Endothelial cell of umbilical vein (primary cell): Measurements from ENCODE around the gene HBM. TPM values are rescaled to one million over a fixed set of nuclear protein-coding genes. Genes with fewer than 3 reads are reported as not detected.
A peak's percentile ranks its signal among the peaks of the same experiment; 100 is the strongest.

ENCODE experiments used
- BruUV-seq: library from RNA; stranded (reverse); fragments of 400-500 nt; replicated peaks from 2 replicates; lab custom pipeline; 2021; lab: Mats Ljungman, UMichigan
- CTCF ChIA-PET: fragments of 300-600, 350-600 bp; sonication (Branson Sonifier 250); formaldehyde crosslinking; loops from one replicate; lab custom pipeline; 2021; ENCODE audit warnings: antibody characterized with exemption, inconsistent platforms; lab: Charles Lee
- POLR2A ChIA-PET: fragments of 300-600, 350-600 bp; sonication (Branson Sonifier 250); formaldehyde crosslinking; loops from one replicate; lab custom pipeline; 2021; ENCODE audit warnings: antibody characterized with exemption, inconsistent platforms; lab: Charles Lee
- DNase-seq: peaks from one replicate; pipeline ENCODE4 v3.0.0-alpha.2; 2011; ENCODE audit warnings: low read depth, low spot score
- FAIRE-seq: peaks from 2 replicates; lab custom pipeline; 2011; peaks lifted over from hg19 to GRCh38; lab: Jason Lieb, UNC
- H2AFZ ChIP-seq: 2 replicates; pipeline ENCODE4 v1.6.0; 2012; ENCODE audit warnings: low read depth, low read length, control low read depth, inconsistent platforms
- H3K27ac ChIP-seq: 2 replicates; pipeline ENCODE4 v1.5.1; 2011; ENCODE audit warnings: low read depth, mild to moderate bottlenecking, control low read depth, low read length, moderate library complexity; ENCODE audit not compliant: insufficient read depth
- H3K27me3 ChIP-seq, 2 experiments: 2 replicates each; pipeline versions ENCODE4 v1.6.0 to v1.6.1; 2011; ENCODE audit warnings: low read length in 2 of 2, mixed read lengths in 1 of 2; ENCODE audit not compliant: control insufficient read depth in 2 of 2, insufficient read depth in 2 of 2
- H3K36me3 ChIP-seq, 2 experiments: 2 replicates in 1 of 2; 3 replicates in 1 of 2; pipeline ENCODE4 v1.5.1; 2011; ENCODE audit warnings: low read length in 2 of 2, mild to moderate bottlenecking in 1 of 2, moderate library complexity in 1 of 2; ENCODE audit not compliant: control insufficient read depth in 2 of 2, insufficient read depth in 2 of 2; ENCODE audit errors: extremely low read depth in 1 of 2
- H3K4me1 ChIP-seq: 3 replicates; pipeline ENCODE4 v1.5.1; 2011; ENCODE audit warnings: mild to moderate bottlenecking, low read length; ENCODE audit not compliant: control insufficient read depth, insufficient read depth; ENCODE audit errors: extremely low read depth
- H3K4me2 ChIP-seq: 2 replicates; pipeline ENCODE4 v1.6.1; 2011; ENCODE audit warnings: low read length, control low read depth, mixed read lengths; ENCODE audit not compliant: insufficient read depth
- H3K4me3 ChIP-seq, 3 experiments: fragments of 200-600 bp in 1 of 3; sonication (generic), shearing (Covaris generic) in 1 of 3; replicated peaks in 1 of 3; 2 replicates each; pipeline ENCODE4 v1.5.1; 2011 to 2016; ENCODE audit warnings: control low read depth in 3 of 3, low read length in 3 of 3, mild to moderate bottlenecking in 2 of 3, inconsistent platforms in 1 of 3, low read depth in 1 of 3, moderate library complexity in 1 of 3; ENCODE audit not compliant: insufficient read depth in 1 of 3
- H3K79me2 ChIP-seq: 2 replicates; pipeline ENCODE4 v1.6.0; 2012; ENCODE audit warnings: low read length, inconsistent platforms; ENCODE audit not compliant: control insufficient read depth, insufficient read depth
- H3K9ac ChIP-seq: replicated peaks from 2 replicates; pipeline ENCODE3; 2011; ENCODE audit warnings: low read length, control low read depth; ENCODE audit not compliant: insufficient read depth; ENCODE audit errors: extremely low read depth
- H3K9me1 ChIP-seq: replicated peaks from 3 replicates; pipeline ENCODE4 v1.6.0; 2011; ENCODE audit warnings: mild to moderate bottlenecking, low read length; ENCODE audit not compliant: control insufficient read depth, insufficient read depth; ENCODE audit errors: extremely low read depth
- H3K9me3 ChIP-seq: replicated peaks from 2 replicates; pipeline ENCODE4 v1.5.1; 2012; ENCODE audit warnings: low read length, inconsistent platforms; ENCODE audit not compliant: control insufficient read depth, insufficient read depth
- H4K20me1 ChIP-seq: replicated peaks from 2 replicates; pipeline ENCODE3; 2011; ENCODE audit warnings: mild to moderate bottlenecking, low read length; ENCODE audit not compliant: control insufficient read depth, insufficient read depth; ENCODE audit errors: extremely low read depth
- FOS ChIP-seq: IDR thresholded peaks from 2 replicates; pipeline ENCODE4 v1.6.1; 2011; ENCODE audit warnings: mild to moderate bottlenecking, low read length, moderate library complexity, borderline replicate concordance; ENCODE audit not compliant: insufficient read depth
- GATA2 ChIP-seq: IDR thresholded peaks from 2 replicates; pipeline ENCODE4 v1.7.0; 2011; ENCODE audit warnings: low read depth, mild to moderate bottlenecking, moderate library complexity, mixed read lengths, low read length; ENCODE audit not compliant: insufficient read length, insufficient read depth
- MYC ChIP-seq: IDR thresholded peaks from one replicate; pipeline ENCODE4 v1.6.1; 2011; ENCODE audit warnings: mild to moderate bottlenecking, low read depth, low read length
- POLR2AphosphoS5 ChIP-seq: IDR thresholded peaks from 2 replicates; pipeline ENCODE4 v1.6.1; 2012; ENCODE audit warnings: low read depth, mild to moderate bottlenecking, control low read depth, low read length, moderate library complexity; ENCODE audit not compliant: insufficient read depth
- dilution Hi-C: fragments of 300-500 bp; cut with MboI; formaldehyde crosslinking; loops from one replicate; pipeline ENCODE4 v1.15.0; 2019; ENCODE audit warnings: low sequenced_read_pairs; ENCODE audit not compliant: extremely low pct_ligation_motif_present
- intact Hi-C: fragments of 100-400 bp; cut with micrococcal nuclease; formaldehyde crosslinking; loops from one replicate; pipeline ENCODE4 v1.10.0; 2022
- polyA plus RNA-seq, 4 experiments: library from polyadenylated mRNA; depleted of rRNA in 3 of 4; stranded (reverse) in 3 of 4; unstranded in 1 of 4; fragments of >200 nt; gene quantifications; 2 replicates each; pipeline versions ENCODE4 v1.2.1 to v1.2.3, GENCODE V29; 2011 to 2012; ENCODE audit warnings: missing spikeins in 1 of 4
- total RNA-seq: library from RNA; stranded (reverse); gene quantifications from 2 replicates; pipeline ENCODE4 v1.2.3, GENCODE V29; 2021
- TF ChIP-seq, protein P1 (sequence below), 2 donors: IDR thresholded peaks; 1 replicate in 1 of 2; 2 replicates in 1 of 2; pipeline ENCODE4 v1.5.1; 2011; ENCODE audit warnings: low read length in 2 of 2, mild to moderate bottlenecking in 2 of 2, moderate library complexity in 2 of 2, control low read depth in 1 of 2, inconsistent platforms in 1 of 2, low read depth in 1 of 2; ENCODE audit not compliant: insufficient read depth in 1 of 2; ENCODE audit errors: extremely low read depth in 1 of 2

Gene HBM
- total and polyA plus RNA-seq, 2 donors (not counting 3 experiments of a cell fraction or from before 2014, with no cell fraction given): not detected

DNA sequence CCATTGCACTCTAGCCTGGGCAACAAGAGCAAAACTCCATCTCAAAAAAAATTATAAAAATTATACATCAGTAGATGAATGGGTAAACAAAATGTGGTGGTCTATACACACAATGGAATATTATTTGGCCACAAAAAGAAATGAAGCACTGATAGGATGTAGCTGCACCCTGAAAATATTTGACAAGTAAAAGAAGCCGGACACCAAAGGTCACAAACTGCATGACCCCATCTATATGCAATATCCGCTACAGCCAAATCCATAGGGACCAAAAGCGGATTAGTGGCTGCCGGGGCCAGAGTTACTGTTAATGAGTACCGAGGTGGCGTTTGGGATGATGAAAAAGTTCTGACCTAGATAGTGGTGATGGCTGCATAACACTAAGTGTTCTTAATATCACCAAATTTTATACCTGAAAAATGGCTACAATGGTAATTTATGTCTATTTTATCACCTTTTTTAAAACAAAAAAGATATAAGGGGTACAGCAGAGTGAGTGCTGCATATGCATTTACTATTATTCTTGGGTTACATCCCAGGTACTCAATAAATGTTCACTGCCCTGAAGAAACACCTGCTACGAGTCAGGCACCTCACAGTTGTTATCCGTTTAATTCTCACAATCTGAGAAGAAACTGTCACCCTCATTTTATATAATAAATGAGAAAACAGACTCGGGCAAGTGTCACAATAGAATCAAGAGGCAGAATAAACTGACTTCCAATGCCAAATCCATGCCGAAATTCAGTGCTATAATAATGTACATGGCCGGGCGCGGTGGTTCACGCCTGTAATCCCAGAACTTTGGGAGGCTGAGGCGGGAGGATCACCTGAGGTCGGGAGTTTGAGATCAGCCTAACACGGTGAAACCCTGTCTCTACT is 13.7 kb downstream of the HBM start:
- CTCF ChIA-PET: interaction anchor here (1.2 to 3.3 kb wide), 8 partner anchors 8 to 184 kb away, joined by 4 to 61 read pairs (median 12); no protein-coding TSS in a partner anchor
- H3K9me1 ChIP-seq: no peaks in the 10 kb centered on the region
- no peaks in the 10 kb centered on the region for H3K36me3 ChIP-seq
- dilution Hi-C loops: no loop called here
- peaks cover 31 to 36% of the 10 kb centered on the region in 2 experiments for H3K27me3 ChIP-seq
- POLR2A ChIA-PET: interaction anchor here (1.4 kb wide), 1 partner anchor 72 kb away, joined by 3 read pairs; no protein-coding TSS in a partner anchor
- no peak overlapping the region for H3K27ac ChIP-seq
- no peaks in the 10 kb centered on the region for H4K20me1 ChIP-seq
- H3K9me3 ChIP-seq: no peaks in the 10 kb centered on the region
- H2AFZ ChIP-seq: no peak overlapping the region
- TF ChIP-seq GATA2: no peak
- no peak for TF ChIP-seq POLR2AphosphoS5
- no peak for TF ChIP-seq FOS
- no peak for TF ChIP-seq MYC
- TF ChIP-seq, protein P1, sequence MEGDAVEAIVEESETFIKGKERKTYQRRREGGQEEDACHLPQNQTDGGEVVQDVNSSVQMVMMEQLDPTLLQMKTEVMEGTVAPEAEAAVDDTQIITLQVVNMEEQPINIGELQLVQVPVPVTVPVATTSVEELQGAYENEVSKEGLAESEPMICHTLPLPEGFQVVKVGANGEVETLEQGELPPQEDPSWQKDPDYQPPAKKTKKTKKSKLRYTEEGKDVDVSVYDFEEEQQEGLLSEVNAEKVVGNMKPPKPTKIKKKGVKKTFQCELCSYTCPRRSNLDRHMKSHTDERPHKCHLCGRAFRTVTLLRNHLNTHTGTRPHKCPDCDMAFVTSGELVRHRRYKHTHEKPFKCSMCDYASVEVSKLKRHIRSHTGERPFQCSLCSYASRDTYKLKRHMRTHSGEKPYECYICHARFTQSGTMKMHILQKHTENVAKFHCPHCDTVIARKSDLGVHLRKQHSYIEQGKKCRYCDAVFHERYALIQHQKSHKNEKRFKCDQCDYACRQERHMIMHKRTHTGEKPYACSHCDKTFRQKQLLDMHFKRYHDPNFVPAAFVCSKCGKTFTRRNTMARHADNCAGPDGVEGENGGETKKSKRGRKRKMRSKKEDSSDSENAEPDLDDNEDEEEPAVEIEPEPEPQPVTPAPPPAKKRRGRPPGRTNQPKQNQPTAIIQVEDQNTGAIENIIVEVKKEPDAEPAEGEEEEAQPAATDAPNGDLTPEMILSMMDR (IDR thresholded peaks at IDR 0.05; ENCODE audit: extremely low read depth in 1 of 2, insufficient read depth in 1 of 2, low read depth in 1 of 2, low read length in 2 of 2): no peak
- BruUV-seq: no TSS peak
- intact Hi-C loops: loop anchor here (2.0 to 5.0 kb wide), 2 partner anchors 63 to 173 kb away; partner anchors contain the start of gene AXIN1
- DNase-seq (no peak), FAIRE-seq (peak; percentile 18)
- H3K79me2 ChIP-seq: no peaks in the 10 kb centered on the region
- H3K4me2 ChIP-seq: no peak overlapping the region
- H3K4me1 ChIP-seq: peaks cover 5% of the 10 kb centered on the region
- H3K9ac ChIP-seq: no peak overlapping the region
- H3K4me3 ChIP-seq: no peak overlapping the region
